ENCODE measurements around the gene CCDC149.

- TF ChIP-seq CTCF (IDR thresholded peaks at IDR 0.05), result no peak
- no peak for TF ChIP-seq NFE2L2 (conservative IDR thresholded peaks at IDR 0.05; ENCODE audit: low read length)
These were observed 92.3 kb downstream of the CCDC149 start for GRCh38 chr4:24820541-24820940.
